GM23248 (cell line): ENCODE measurements around the gene MAN1C1.

Source experiments
- EZH2 ChIP-seq: fragments of 200-600 bp; sonication (generic); IDR thresholded peaks from 2 replicates; pipeline ENCODE4 v1.6.1; 2018; ENCODE audit warnings: antibody characterized with exemption, mild to moderate bottlenecking; ENCODE audit not compliant: insufficient read depth, poor library complexity, severe bottlenecking
- EZH2phosphoT487 ChIP-seq: fragments of 200-600 bp; sonication (generic); IDR thresholded peaks from 2 replicates; pipeline ENCODE4 v1.6.1; 2018; ENCODE audit warnings: antibody characterized with exemption, moderate library complexity, mild to moderate bottlenecking, low read depth; ENCODE audit not compliant: insufficient read depth

DNA sequence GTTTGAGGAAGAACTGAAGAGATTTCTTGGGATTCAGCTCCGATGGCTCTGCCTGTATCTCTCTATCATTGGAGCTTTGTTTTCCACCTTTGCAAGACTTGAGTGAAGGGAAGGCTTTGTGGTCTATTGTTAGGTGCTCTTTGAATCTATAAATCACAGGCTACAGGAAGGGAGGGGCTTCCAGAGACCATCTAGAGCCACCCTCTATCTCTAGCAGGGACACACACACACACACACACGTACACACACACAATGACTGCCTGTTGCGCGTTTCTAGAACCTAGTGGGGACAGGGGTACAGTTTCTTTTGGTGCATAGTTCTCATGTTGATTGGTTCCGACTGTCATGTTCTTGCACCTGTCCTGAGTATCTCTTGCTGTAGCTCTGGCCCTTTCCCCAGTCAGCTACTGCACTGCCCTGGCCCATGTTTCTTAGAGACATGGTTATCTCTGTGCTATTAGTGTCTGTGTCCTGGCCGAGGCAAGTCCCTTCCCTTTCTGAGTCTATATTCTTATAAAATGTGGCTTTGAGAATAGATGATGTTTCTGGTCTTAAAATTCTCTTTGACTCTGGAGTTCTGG, 60.7 kb downstream of the MAN1C1 start:
- no peak for TF ChIP-seq EZH2
- TF ChIP-seq EZH2phosphoT487: no peak
